ENCODE measurements around the gene MYCBPAP.

Gene MYCBPAP

DNA sequence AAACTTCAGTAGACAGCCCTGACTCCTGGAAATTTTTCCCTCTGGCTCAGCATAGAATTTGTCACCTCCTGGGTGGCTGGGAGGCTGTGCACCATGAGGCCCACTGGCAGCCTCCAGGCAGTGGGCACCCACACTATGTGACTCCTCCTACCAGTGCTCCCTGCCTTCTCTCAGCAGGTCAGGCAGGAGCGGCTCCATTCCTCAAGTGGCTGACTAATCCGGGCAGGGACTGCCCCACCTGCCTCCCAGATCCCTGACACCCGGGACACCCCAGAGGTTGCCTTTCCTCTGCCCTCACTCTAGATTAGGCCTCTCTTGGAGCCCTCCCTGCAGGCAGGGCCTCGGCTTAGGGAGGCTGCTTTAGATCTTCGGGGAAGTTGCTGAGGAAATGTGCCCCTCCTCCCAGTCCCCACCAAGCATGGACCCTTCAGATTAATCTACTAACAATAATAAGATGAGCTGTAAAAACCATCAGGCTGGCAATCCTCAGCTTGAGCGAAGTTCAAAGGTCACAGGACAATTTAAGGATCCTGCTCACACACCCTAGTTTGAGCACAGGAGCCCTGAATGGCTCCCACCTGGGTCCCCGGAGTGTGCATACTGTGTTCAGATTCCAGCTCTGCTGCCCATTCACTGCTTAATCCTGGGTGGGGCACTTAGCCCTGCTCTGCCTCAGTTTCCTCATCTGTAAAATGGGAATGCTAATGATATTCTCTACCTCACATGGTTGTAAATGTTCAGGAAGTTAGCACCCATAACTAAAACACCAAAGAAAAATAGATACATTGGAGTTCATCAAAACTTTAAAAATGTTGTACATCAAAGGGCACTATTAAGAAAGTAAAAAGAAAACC is 10.0 kb upstream of the MYCBPAP start:
- H3K4me3 ChIP-seq (ENCODE audit: low read depth, low read length): no peak overlapping the region
- TF ChIP-seq CTCF (IDR thresholded peaks at IDR 0.05; ENCODE audit: low read depth, low read length, missing control alignments): no peak
- no peaks in the 10 kb centered on the region for H3K36me3 ChIP-seq (replicated peaks)
- H3K27ac ChIP-seq: no peak overlapping the region
- DNase-seq: no peak
- no peaks in the 10 kb centered on the region for H3K27me3 ChIP-seq (replicated peaks)
- in situ Hi-C loops (cut with HindIII; ENCODE audit: low pct_ligation_motif_present, low sequenced_read_pairs): no loop called here

- Histone ChIP-seq H3K27me3 (replicated peaks) (no peaks in the 10 kb centered on the region), H3K36me3 (replicated peaks) (no peaks in the 10 kb centered on the region), H3K27ac (no peak overlapping the region), H3K4me3 (ENCODE audit: low read depth, low read length) (no peak overlapping the region)
- no peak for DNase-seq
- no peak for TF ChIP-seq CTCF (IDR thresholded peaks at IDR 0.05; ENCODE audit: low read depth, low read length, missing control alignments)
- in situ Hi-C loops (cut with HindIII; ENCODE audit: low pct_ligation_motif_present, low sequenced_read_pairs): no loop called here
These were observed 9.0 kb upstream of the MYCBPAP start for GRCh38 chr17:50499270-50499669.

- in situ Hi-C loops (cut with HindIII; ENCODE audit: low pct_ligation_motif_present, low sequenced_read_pairs): no loop called here
- no peak for TF ChIP-seq CTCF (IDR thresholded peaks at IDR 0.05; ENCODE audit: low read depth, low read length, missing control alignments)
These were observed 8.5 kb upstream of the MYCBPAP start for GRCh38 chr17:50499721-50500120.

DNA sequence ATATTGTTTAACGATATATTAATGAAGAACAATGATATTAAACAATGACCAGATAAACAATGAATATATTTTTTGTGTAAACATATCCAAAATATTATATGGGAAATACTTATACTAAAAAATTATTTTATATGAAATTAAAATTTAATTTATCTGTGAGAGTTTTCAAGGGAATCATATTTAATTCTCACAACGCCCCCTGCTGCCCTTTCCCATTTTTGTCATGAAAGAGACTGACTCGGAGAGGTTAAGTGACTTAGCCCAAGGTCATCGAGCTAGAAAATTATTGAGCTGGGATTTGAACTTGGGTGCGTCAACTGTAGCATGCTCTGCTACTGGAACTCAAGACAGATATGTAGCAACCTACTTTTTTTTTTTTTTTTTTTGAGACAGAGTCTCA is 7.2 kb upstream of the MYCBPAP start:
- peak; percentile 20 for DNase-seq
- no peaks in the 10 kb centered on the region for H3K36me3 ChIP-seq (replicated peaks)
- TF ChIP-seq CTCF (IDR thresholded peaks at IDR 0.05; ENCODE audit: low read depth, low read length, missing control alignments): peak; percentile 68
- no peak overlapping the region for H3K4me3 ChIP-seq (ENCODE audit: low read depth, low read length)
- no peak overlapping the region for H3K27ac ChIP-seq
- in situ Hi-C loops (cut with HindIII; ENCODE audit: low pct_ligation_motif_present, low sequenced_read_pairs): no loop called here
- no peaks in the 10 kb centered on the region for H3K27me3 ChIP-seq (replicated peaks)

More at GRCh38 chr17:50499721-50500120, 8.5 kb upstream of the MYCBPAP start:
- H3K27ac ChIP-seq: no peak overlapping the region
- H3K27me3 ChIP-seq (replicated peaks): no peaks in the 10 kb centered on the region
- DNase-seq: no peak
- H3K36me3 ChIP-seq (replicated peaks): no peaks in the 10 kb centered on the region
- H3K4me3 ChIP-seq (ENCODE audit: low read depth, low read length): no peak overlapping the region

DNA sequence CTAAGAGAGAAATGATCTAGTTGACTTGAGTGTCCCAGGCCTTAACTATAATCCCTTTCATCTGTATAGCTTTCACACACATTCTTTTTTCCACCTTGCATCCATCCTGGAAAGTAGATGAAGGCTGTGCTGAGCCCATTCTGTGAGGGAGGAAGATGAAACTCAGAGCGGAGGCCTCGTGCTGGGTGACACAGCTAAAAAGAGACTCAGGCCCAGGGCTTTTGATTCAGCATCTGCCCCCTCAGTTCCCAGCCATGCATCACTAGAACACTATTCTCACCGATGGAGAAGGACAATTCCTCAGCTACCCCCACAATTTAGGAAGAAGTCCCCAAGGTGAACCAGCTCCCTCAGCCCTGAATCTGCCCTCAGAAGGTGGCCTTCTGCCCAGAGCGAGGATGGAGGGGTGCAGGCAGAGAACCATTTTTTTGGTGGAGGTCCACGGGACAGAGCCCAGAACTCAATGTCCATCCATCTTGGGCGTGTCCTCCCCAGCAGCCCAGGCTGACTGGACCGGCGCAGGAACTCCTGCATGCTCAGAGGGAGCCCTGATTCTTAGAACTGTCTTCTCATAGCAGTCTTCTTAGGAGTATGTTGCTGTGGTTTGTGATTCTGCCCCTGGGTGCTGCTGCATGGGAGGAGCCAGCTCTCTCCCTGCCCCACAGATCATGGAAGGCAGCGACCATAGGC is 5.8 kb upstream of the MYCBPAP start:
- no peak for TF ChIP-seq CTCF (IDR thresholded peaks at IDR 0.05; ENCODE audit: low read depth, low read length, missing control alignments)
- no peak overlapping the region for H3K27ac ChIP-seq
- in situ Hi-C loops (cut with HindIII; ENCODE audit: low pct_ligation_motif_present, low sequenced_read_pairs): no loop called here
- H3K36me3 ChIP-seq (replicated peaks): no peaks in the 10 kb centered on the region
- H3K27me3 ChIP-seq (replicated peaks): no peaks in the 10 kb centered on the region
- DNase-seq: no peak
- H3K4me3 ChIP-seq (ENCODE audit: low read depth, low read length): no peak overlapping the region
